Keratinocyte (primary cell): ENCODE data around the gene SNX3. TPM values are rescaled to one million over a fixed set of nuclear protein-coding genes. Genes with fewer than 3 reads are reported as not detected.

Experiments
- DNase-seq: peaks from one replicate; pipeline ENCODE4 v3.0.0-alpha.2; 2011; ENCODE audit warnings: low read depth, missing footprints, low spot score
- FAIRE-seq: peaks from 2 replicates; lab custom pipeline; 2011; peaks lifted over from hg19 to GRCh38; lab: Jason Lieb, UNC
- H2AFZ ChIP-seq: 2 replicates; pipeline ENCODE4 v1.6.0; 2012; ENCODE audit warnings: low read length, control low read depth, inconsistent platforms; ENCODE audit not compliant: control insufficient read depth
- H3K27ac ChIP-seq: 2 replicates; pipeline ENCODE4 v1.5.1; 2011; ENCODE audit warnings: low read length; ENCODE audit not compliant: control insufficient read depth, insufficient read depth
- H3K27me3 ChIP-seq: 3 replicates; pipeline ENCODE4 v1.6.0; 2011; ENCODE audit warnings: low read length; ENCODE audit not compliant: control insufficient read depth, insufficient read depth; ENCODE audit errors: extremely low read depth
- H3K36me3 ChIP-seq, 2 experiments: 2 replicates in 1 of 2; 3 replicates in 1 of 2; pipeline ENCODE4 v1.5.1; 2011; ENCODE audit warnings: low read length in 2 of 2, mild to moderate bottlenecking in 1 of 2; ENCODE audit not compliant: control insufficient read depth in 2 of 2, insufficient read depth in 2 of 2; ENCODE audit errors: extremely low read depth in 1 of 2
- H3K4me1 ChIP-seq: 3 replicates; pipeline ENCODE4 v1.5.1; 2011; ENCODE audit warnings: low read length; ENCODE audit not compliant: control insufficient read depth, insufficient read depth; ENCODE audit errors: extremely low read depth
- H3K4me2 ChIP-seq: 3 replicates; pipeline ENCODE4 v1.6.0; 2011; ENCODE audit warnings: low read depth, low read length; ENCODE audit not compliant: control insufficient read depth, insufficient read depth; ENCODE audit errors: extremely low read depth
- H3K4me3 ChIP-seq, 3 experiments: fragments of 200-600 bp in 1 of 3; sonication (generic) in 1 of 3; 2 replicates in 2 of 3; 3 replicates in 1 of 3; pipeline ENCODE4 v1.5.1; 2011 to 2016; ENCODE audit warnings: low read length in 3 of 3, mild to moderate bottlenecking in 3 of 3, control low read depth in 2 of 3, inconsistent platforms in 1 of 3, low read depth in 1 of 3, mixed read lengths in 1 of 3, mixed run types in 1 of 3, moderate library complexity in 1 of 3; ENCODE audit not compliant: control insufficient read depth in 2 of 3, insufficient read depth in 2 of 3; ENCODE audit errors: extremely low read depth in 1 of 3
- H3K79me2 ChIP-seq: 2 replicates; pipeline ENCODE4 v1.6.0; 2012; ENCODE audit warnings: low read length; ENCODE audit not compliant: control insufficient read depth, insufficient read depth
- H3K9ac ChIP-seq: 3 replicates; pipeline ENCODE4 v1.6.0; 2011; ENCODE audit warnings: low read length; ENCODE audit not compliant: control insufficient read depth, insufficient read depth; ENCODE audit errors: extremely low read depth
- H3K9me1 ChIP-seq: 3 replicates; pipeline ENCODE4 v1.6.0; 2011; ENCODE audit warnings: low read length; ENCODE audit not compliant: control insufficient read depth, insufficient read depth; ENCODE audit errors: extremely low read depth
- H3K9me3 ChIP-seq: 2 replicates; pipeline ENCODE4 v1.5.1; 2012; ENCODE audit warnings: low read depth, low read length; ENCODE audit not compliant: control insufficient read depth
- H4K20me1 ChIP-seq: 3 replicates; pipeline ENCODE4 v1.6.0; 2011; ENCODE audit warnings: low read length; ENCODE audit not compliant: control insufficient read depth, insufficient read depth; ENCODE audit errors: extremely low read depth
- CTCF ChIP-seq, 3 experiments: IDR thresholded peaks in 1 of 3; conservative IDR thresholded peaks in 1 of 3; optimal IDR thresholded peaks in 1 of 3; 2 replicates in 2 of 3; 3 replicates in 1 of 3; pipeline versions ENCODE3 to v1.5.1; 2011; ENCODE audit warnings: low read length in 3 of 3, mild to moderate bottlenecking in 3 of 3, moderate library complexity in 2 of 3, control low read depth in 1 of 3, inconsistent platforms in 1 of 3; ENCODE audit not compliant: insufficient read depth in 2 of 3; ENCODE audit errors: extremely low read depth in 1 of 3
- EZH2 ChIP-seq: IDR thresholded peaks from one replicate; pipeline ENCODE4 v1.6.1; 2012; ENCODE audit warnings: inconsistent platforms, mild to moderate bottlenecking, low read length, moderate library complexity
- dilution Hi-C: fragments of 300-500 bp; cut with MboI; formaldehyde crosslinking; loops from one replicate; pipeline ENCODE4 v1.7.0; 2020; ENCODE audit warnings: low sequenced_read_pairs; ENCODE audit not compliant: extremely low pct_ligation_motif_present
- polyA plus RNA-seq, 5 experiments: library from polyadenylated mRNA; depleted of rRNA in 3 of 5; stranded (reverse) in 3 of 5; stranded (forward) in 1 of 5; unstranded in 1 of 5; fragments of >200 nt; gene quantifications; 1 replicate in 1 of 5; 2 replicates in 3 of 5; 3 replicates in 1 of 5; pipeline versions ENCODE4 v1.2.1 to v1.2.3, GENCODE V29; 2011 to 2012; ENCODE audit warnings: missing spikeins in 2 of 5, low read depth in 1 of 5, low replicate concordance in 1 of 5
- small RNA-seq, 3 experiments: library from RNA; depleted of rRNA; stranded (forward); fragments of <200 nt; gene quantifications; one replicate each; pipeline ENCODE3, GENCODE V24; 2012; ENCODE audit warnings: low read depth in 3 of 3, low replicate concordance in 1 of 3; ENCODE audit not compliant: insufficient read length in 3 of 3

The SNX3 gene
- polyA plus RNA-seq, 1 donor (not counting 4 experiments of a cell fraction or from before 2014, with no cell fraction given), result 460 TPM

- dilution Hi-C loops, result no loop called here
- no peaks in the 10 kb centered on the region for H3K9me3 ChIP-seq
Measured at GRCh38 chr6:108163267-108163643, 97.6 kb downstream of the SNX3 start.

GRCh38 chr6:108161724-108162282 is 99.0 kb downstream of the SNX3 start:
- H3K4me1 ChIP-seq, result peaks cover 35% of the 10 kb centered on the region
- no peaks in the 10 kb centered on the region for H3K79me2 ChIP-seq
- no peaks in the 10 kb centered on the region for H3K9me1 ChIP-seq
- no peak overlapping the region for H3K27ac ChIP-seq
- H3K4me3 ChIP-seq, result no peak overlapping the region
- H2AFZ ChIP-seq, result no peak overlapping the region
- H3K4me2 ChIP-seq, result no peak overlapping the region
- H4K20me1 ChIP-seq, result no peaks in the 10 kb centered on the region
- dilution Hi-C loops, result no loop called here
- DNase-seq (no peak), FAIRE-seq (no peak)
- no peaks in the 10 kb centered on the region for H3K9me3 ChIP-seq
- TF ChIP-seq CTCF (optimal IDR thresholded peaks at IDR 0.05 in 1 of 3, IDR thresholded peaks at IDR 0.05 in 1 of 3, conservative IDR thresholded peaks at IDR 0.05 in 1 of 3; ENCODE audit: extremely low read depth in 1 of 3, insufficient read depth in 2 of 3, low read length in 3 of 3) (no peak), EZH2 (no peak)
- H3K36me3 ChIP-seq, result no peaks in the 10 kb centered on the region
- H3K9ac ChIP-seq, result no peak overlapping the region
- peaks cover 93% of the 10 kb centered on the region for H3K27me3 ChIP-seq

More at GRCh38 chr6:108163267-108163643, 97.6 kb downstream of the SNX3 start:
- H3K79me2 ChIP-seq, result no peaks in the 10 kb centered on the region
- FAIRE-seq (peak; percentile 79), DNase-seq (peak; percentile 52)
- no peak overlapping the region for H3K4me3 ChIP-seq
- H3K9me1 ChIP-seq, result no peaks in the 10 kb centered on the region
- TF ChIP-seq EZH2 (no peak), CTCF (optimal IDR thresholded peaks at IDR 0.05 in 1 of 3, IDR thresholded peaks at IDR 0.05 in 1 of 3, conservative IDR thresholded peaks at IDR 0.05 in 1 of 3; ENCODE audit: extremely low read depth in 1 of 3, insufficient read depth in 2 of 3, low read length in 3 of 3) (peak; percentile 12 to 42 (median 15))
- H4K20me1 ChIP-seq, result no peaks in the 10 kb centered on the region
- peaks cover 93% of the 10 kb centered on the region for H3K27me3 ChIP-seq
- H2AFZ ChIP-seq, result no peak overlapping the region
- H3K36me3 ChIP-seq, result no peaks in the 10 kb centered on the region
- no peak overlapping the region for H3K9ac ChIP-seq
- H3K27ac ChIP-seq, result no peak overlapping the region
- H3K4me2 ChIP-seq, result peak overlapping the region; percentile 58
- peaks cover 28% of the 10 kb centered on the region for H3K4me1 ChIP-seq

Small RNA genes within 50 kb of the gene (small RNA-seq; reads per million reads assigned to genes)
- 0 reads per million in 3 experiments for gene RNA5SP212
- 0 to 0.25 (median 0) reads per million in 3 experiments for gene RNU6-1144P
- gene Z98742.2, result 0 reads per million in 3 experiments

Other genes with a start within 250 kb of the SNX3 start
- gene OSTM1, start 186.3 kb downstream of the SNX3 start, polyA plus RNA-seq, result 21.9 to 71.3 TPM (median 51.0 TPM) in 3 replicates
- gene NR2E1, start 95.0 kb downstream of the SNX3 start, polyA plus RNA-seq, result 0.04 TPM in 1 of 3 replicates, not detected in the others
- 1.9 to 3.1 TPM (median 2.2 TPM) in 3 replicates for gene AFG1L, start 34.0 kb upstream of the SNX3 start, polyA plus RNA-seq